ENCODE results near the gene MAN1C1. TPM values are rescaled to one million over a fixed set of nuclear protein-coding genes. Genes with fewer than 3 reads are reported as not detected.

Gene MAN1C1
- total RNA-seq, 1 experiment from 2014 or later, result 2.1 TPM

GRCh38 chr1:25779388-25779787 lies 162.8 kb downstream of the MAN1C1 start:
- DNase-seq (ENCODE audit: low read depth), result no peak

- no peak for DNase-seq (ENCODE audit: low read depth)
These were observed 163.3 kb downstream of the MAN1C1 start for GRCh38 chr1:25779894-25780293.

- no peak for DNase-seq (ENCODE audit: low read depth)
These were observed 163.9 kb downstream of the MAN1C1 start for GRCh38 chr1:25780318-25781129.

- no peak for DNase-seq (ENCODE audit: low read depth)
These were observed 164.5 kb downstream of the MAN1C1 start for GRCh38 chr1:25781130-25781433.

- no peak for DNase-seq (ENCODE audit: low read depth)
These were observed 166.1 kb downstream of the MAN1C1 start for GRCh38 chr1:25782608-25783201.

GRCh38 chr1:25784575-25785051 lies 168.0 kb downstream of the MAN1C1 start:
- DNase-seq (ENCODE audit: low read depth), result no peak

GRCh38 chr1:25785333-25786067 lies 168.9 kb downstream of the MAN1C1 start:
- no peak for DNase-seq (ENCODE audit: low read depth)

- DNase-seq (ENCODE audit: low read depth), result peak; percentile 36
These were observed 170.5 kb downstream of the MAN1C1 start for GRCh38 chr1:25786887-25787759.

GRCh38 chr1:25787760-25788166 lies 171.2 kb downstream of the MAN1C1 start:
- DNase-seq (ENCODE audit: low read depth), result no peak

- DNase-seq (ENCODE audit: low read depth), result no peak
These were observed 173.9 kb downstream of the MAN1C1 start for GRCh38 chr1:25790472-25790871.

- no peak for DNase-seq (ENCODE audit: low read depth)
These were observed 175.5 kb downstream of the MAN1C1 start for GRCh38 chr1:25792115-25792514.

- no peak for DNase-seq (ENCODE audit: low read depth)
These were observed 177.1 kb downstream of the MAN1C1 start for GRCh38 chr1:25793585-25794170.

- DNase-seq (ENCODE audit: low read depth), result peak; percentile 64
These were observed 177.7 kb downstream of the MAN1C1 start for GRCh38 chr1:25794325-25794724.

GRCh38 chr1:25795211-25795610 lies 178.6 kb downstream of the MAN1C1 start:
- DNase-seq (ENCODE audit: low read depth), result no peak

- DNase-seq (ENCODE audit: low read depth), result no peak
These were observed 179.6 kb downstream of the MAN1C1 start for GRCh38 chr1:25795946-25796810.

GRCh38 chr1:25796811-25797458 lies 180.3 kb downstream of the MAN1C1 start:
- DNase-seq (ENCODE audit: low read depth), result peak; percentile 68

- peak; percentile 26 for DNase-seq (ENCODE audit: low read depth)
These were observed 181.3 kb downstream of the MAN1C1 start for GRCh38 chr1:25797939-25798338.

- no peak for DNase-seq (ENCODE audit: low read depth)
These were observed 182.2 kb downstream of the MAN1C1 start for GRCh38 chr1:25798666-25799351.

GRCh38 chr1:25799352-25799934 lies 182.9 kb downstream of the MAN1C1 start:
- no peak for DNase-seq (ENCODE audit: low read depth)
